ENCODE measurements around the gene ADORA2B. TPM values are rescaled to one million over a fixed set of nuclear protein-coding genes. Genes with fewer than 3 reads are reported as not detected.

Gene ADORA2B
- total RNA-seq, 2 experiments from 2014 or later = not detected

- Histone ChIP-seq H3K36me3 (ENCODE audit: insufficient read depth, low read length) (no peaks in the 10 kb centered on the region), H3K9me2 (ENCODE audit: insufficient read depth, low read length) (no peaks in the 10 kb centered on the region), H2AFZ (ENCODE audit: low read length) (no peak overlapping the region), H3K4me1 (ENCODE audit: insufficient read depth, low read length, poor library complexity, severe bottlenecking) (no peaks in the 10 kb centered on the region), H3K9me3 (ENCODE audit: low read length) (no peaks in the 10 kb centered on the region), H3K4me2 (ENCODE audit: low read length) (no peak overlapping the region), H4K20me1 (ENCODE audit: insufficient read depth, low read length) (no peaks in the 10 kb centered on the region), H3K79me2 (ENCODE audit: insufficient read depth, low read depth, low read length) (no peaks in the 10 kb centered on the region), H3K4me3 (ENCODE audit: low read depth, low read length, poor library complexity, severe bottlenecking) (no peak overlapping the region), H3K27ac (ENCODE audit: low read depth, low read length, poor library complexity, severe bottlenecking) (no peak overlapping the region)
- no TSS peak for BruUV-seq (replicated peaks)
- DNase-seq (ENCODE audit: low spot score) = no peak
- CTCF ChIA-PET (ENCODE audit: unreplicated experiment) = no interaction called here
- intact Hi-C loops (cut with micrococcal nuclease; ENCODE audit: unreplicated experiment) = no loop called here
- TF ChIP-seq CTCF (conservative IDR thresholded peaks at IDR 0.05; ENCODE audit: low read length) (no peak), EZH2phosphoT487 (IDR thresholded peaks at IDR 0.05; ENCODE audit: borderline replicate concordance, low read depth, low read length) (no peak)
- POLR2A ChIA-PET = interaction anchor here (0.6 kb wide), 1 partner anchor 305 kb away, joined by 3 read pairs; no protein-coding TSS in a partner anchor
These were observed 18.7 kb upstream of the ADORA2B start for GRCh38 chr17:15926039-15926740.

- ChIA-PET CTCF (ENCODE audit: unreplicated experiment) (no interaction called here), POLR2A (no interaction called here)
- no peaks in the 10 kb centered on the region for H3K4me1 ChIP-seq (ENCODE audit: insufficient read depth, low read length, poor library complexity, severe bottlenecking)
- TF ChIP-seq EZH2phosphoT487 (IDR thresholded peaks at IDR 0.05; ENCODE audit: borderline replicate concordance, low read depth, low read length) = no peak
- no peak for TF ChIP-seq CTCF (conservative IDR thresholded peaks at IDR 0.05; ENCODE audit: low read length)
- no peak overlapping the region for H3K4me3 ChIP-seq (ENCODE audit: low read depth, low read length, poor library complexity, severe bottlenecking)
- no TSS peak for BruUV-seq (replicated peaks)
- H3K79me2 ChIP-seq (ENCODE audit: insufficient read depth, low read depth, low read length) = no peaks in the 10 kb centered on the region
- no peaks in the 10 kb centered on the region for H4K20me1 ChIP-seq (ENCODE audit: insufficient read depth, low read length)
- intact Hi-C loops (cut with micrococcal nuclease; ENCODE audit: unreplicated experiment) = no loop called here
- H3K9me2 ChIP-seq (ENCODE audit: insufficient read depth, low read length) = no peaks in the 10 kb centered on the region
- no peak for DNase-seq (ENCODE audit: low spot score)
- H3K27ac ChIP-seq (ENCODE audit: low read depth, low read length, poor library complexity, severe bottlenecking) = no peak overlapping the region
- H3K9me3 ChIP-seq (ENCODE audit: low read length) = no peaks in the 10 kb centered on the region
- no peak overlapping the region for H3K4me2 ChIP-seq (ENCODE audit: low read length)
- H2AFZ ChIP-seq (ENCODE audit: low read length) = no peak overlapping the region
- H3K36me3 ChIP-seq (ENCODE audit: insufficient read depth, low read length) = no peaks in the 10 kb centered on the region
These were observed 16.6 kb upstream of the ADORA2B start for GRCh38 chr17:15928286-15928785.

GRCh38 chr17:15929941-15930340, 15.0 kb upstream of the ADORA2B start:
- TF ChIP-seq EZH2phosphoT487 (IDR thresholded peaks at IDR 0.05; ENCODE audit: borderline replicate concordance, low read depth, low read length) = no peak
- no peak for TF ChIP-seq CTCF (conservative IDR thresholded peaks at IDR 0.05; ENCODE audit: low read length)
- Histone ChIP-seq H3K27ac (ENCODE audit: low read depth, low read length, poor library complexity, severe bottlenecking) (no peak overlapping the region), H3K79me2 (ENCODE audit: insufficient read depth, low read depth, low read length) (no peaks in the 10 kb centered on the region), H3K4me2 (ENCODE audit: low read length) (no peak overlapping the region), H3K4me1 (ENCODE audit: insufficient read depth, low read length, poor library complexity, severe bottlenecking) (no peaks in the 10 kb centered on the region), H4K20me1 (ENCODE audit: insufficient read depth, low read length) (no peaks in the 10 kb centered on the region), H3K36me3 (ENCODE audit: insufficient read depth, low read length) (no peaks in the 10 kb centered on the region), H3K4me3 (ENCODE audit: low read depth, low read length, poor library complexity, severe bottlenecking) (no peak overlapping the region), H2AFZ (ENCODE audit: low read length) (no peak overlapping the region), H3K9me2 (ENCODE audit: insufficient read depth, low read length) (no peaks in the 10 kb centered on the region), H3K9me3 (ENCODE audit: low read length) (no peaks in the 10 kb centered on the region)
- ChIA-PET CTCF (ENCODE audit: unreplicated experiment) (no interaction called here), POLR2A (interaction anchor here (0.7 kb wide), 1 partner anchor 752 kb away, joined by 8 read pairs; no protein-coding TSS in a partner anchor)
- no peak for DNase-seq (ENCODE audit: low spot score)
- intact Hi-C loops (cut with micrococcal nuclease; ENCODE audit: unreplicated experiment) = no loop called here
- BruUV-seq (replicated peaks) = no TSS peak
